GM12873 (cell line): ENCODE measurements around the gene CYP1A2.

Experiments used
- TF ChIP-seq, protein P1 (sequence below): IDR thresholded peaks from 2 replicates; pipeline ENCODE4 v1.5.1; 2012; ENCODE audit warnings: low read depth, mild to moderate bottlenecking, moderate library complexity, low read length, control low read depth; ENCODE audit not compliant: insufficient read depth; ENCODE audit errors: missing control alignments

CYP1A2 gene

DNA sequence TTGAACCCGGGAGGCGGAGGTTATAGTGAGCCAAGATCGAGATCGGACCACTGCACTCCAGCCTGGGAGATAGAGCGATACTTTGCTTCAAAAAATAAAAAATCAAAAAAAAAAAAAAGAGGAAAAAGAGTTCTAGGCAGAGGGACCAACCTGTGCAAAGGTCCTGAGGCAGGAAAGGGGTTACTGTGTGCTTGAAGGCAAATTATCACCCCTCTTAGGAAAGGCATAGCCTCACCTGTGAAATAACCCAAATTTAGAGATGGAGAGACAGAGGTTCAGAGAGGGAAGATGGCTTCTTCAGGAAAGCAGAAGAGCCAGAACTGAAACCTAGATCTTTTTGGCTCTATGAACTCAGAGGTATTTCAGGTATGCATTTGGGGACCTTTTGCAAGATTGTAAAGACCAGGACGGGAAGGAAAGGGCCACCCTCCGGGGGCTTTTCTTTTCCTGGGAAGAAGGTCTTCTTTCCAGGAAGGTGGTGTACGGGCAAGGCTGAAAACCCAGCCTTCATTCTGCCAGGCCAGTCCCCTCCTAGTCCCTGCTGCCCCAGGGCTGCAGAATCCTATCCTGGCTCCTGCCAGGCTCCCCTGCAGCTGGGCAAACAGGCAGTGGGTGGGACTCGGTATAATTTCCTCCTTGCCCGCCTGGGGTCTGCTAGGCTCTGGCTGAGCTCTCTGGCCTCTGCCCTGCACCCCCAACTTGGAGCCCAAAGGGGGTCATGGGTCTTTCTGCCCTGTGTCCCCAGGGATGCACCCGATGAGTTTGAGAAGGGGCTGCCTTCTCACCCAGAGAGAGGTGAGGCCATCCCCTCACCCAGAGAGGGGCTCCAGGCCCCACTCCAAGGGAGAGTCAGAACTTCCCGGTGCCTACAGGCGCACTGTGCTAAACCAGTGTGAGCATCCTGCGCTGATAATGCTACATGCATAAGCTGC, 18.8 kb downstream of the CYP1A2 start:
- TF ChIP-seq, protein P1, sequence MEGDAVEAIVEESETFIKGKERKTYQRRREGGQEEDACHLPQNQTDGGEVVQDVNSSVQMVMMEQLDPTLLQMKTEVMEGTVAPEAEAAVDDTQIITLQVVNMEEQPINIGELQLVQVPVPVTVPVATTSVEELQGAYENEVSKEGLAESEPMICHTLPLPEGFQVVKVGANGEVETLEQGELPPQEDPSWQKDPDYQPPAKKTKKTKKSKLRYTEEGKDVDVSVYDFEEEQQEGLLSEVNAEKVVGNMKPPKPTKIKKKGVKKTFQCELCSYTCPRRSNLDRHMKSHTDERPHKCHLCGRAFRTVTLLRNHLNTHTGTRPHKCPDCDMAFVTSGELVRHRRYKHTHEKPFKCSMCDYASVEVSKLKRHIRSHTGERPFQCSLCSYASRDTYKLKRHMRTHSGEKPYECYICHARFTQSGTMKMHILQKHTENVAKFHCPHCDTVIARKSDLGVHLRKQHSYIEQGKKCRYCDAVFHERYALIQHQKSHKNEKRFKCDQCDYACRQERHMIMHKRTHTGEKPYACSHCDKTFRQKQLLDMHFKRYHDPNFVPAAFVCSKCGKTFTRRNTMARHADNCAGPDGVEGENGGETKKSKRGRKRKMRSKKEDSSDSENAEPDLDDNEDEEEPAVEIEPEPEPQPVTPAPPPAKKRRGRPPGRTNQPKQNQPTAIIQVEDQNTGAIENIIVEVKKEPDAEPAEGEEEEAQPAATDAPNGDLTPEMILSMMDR, result no peak

DNA sequence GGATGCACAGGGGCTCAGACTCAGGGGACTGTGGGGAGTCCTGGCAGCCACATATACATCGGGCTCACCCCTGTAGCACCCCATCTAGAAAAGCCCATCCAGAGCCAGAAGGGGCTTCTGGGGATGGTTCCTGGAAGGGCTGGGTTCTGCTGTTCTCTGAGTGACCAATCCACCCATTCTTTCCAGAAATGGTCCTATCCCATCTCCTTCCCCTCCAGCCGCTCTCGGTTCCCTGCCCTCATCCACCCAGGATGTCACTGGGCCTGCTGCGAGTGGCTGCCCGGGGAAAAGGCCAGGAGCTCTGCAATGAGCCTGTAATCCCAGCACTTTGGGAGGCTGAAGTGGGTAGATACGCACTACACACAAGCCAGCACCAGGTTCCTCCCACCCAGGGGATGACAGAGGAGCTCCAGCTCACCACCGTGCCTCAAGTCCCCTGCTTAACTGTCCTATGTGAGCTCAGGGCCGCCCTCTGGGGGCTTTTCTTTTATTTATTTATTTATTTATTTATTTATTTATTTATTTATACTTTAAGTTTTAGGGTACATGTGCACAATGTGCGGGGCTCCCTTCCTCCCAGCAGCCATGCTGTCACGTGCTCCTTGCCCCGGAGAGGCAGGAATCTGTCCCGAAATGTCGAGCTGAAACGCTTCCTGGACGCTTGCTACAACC, 19.6 kb downstream of the CYP1A2 start:
- TF ChIP-seq, protein P1, result no peak

DNA sequence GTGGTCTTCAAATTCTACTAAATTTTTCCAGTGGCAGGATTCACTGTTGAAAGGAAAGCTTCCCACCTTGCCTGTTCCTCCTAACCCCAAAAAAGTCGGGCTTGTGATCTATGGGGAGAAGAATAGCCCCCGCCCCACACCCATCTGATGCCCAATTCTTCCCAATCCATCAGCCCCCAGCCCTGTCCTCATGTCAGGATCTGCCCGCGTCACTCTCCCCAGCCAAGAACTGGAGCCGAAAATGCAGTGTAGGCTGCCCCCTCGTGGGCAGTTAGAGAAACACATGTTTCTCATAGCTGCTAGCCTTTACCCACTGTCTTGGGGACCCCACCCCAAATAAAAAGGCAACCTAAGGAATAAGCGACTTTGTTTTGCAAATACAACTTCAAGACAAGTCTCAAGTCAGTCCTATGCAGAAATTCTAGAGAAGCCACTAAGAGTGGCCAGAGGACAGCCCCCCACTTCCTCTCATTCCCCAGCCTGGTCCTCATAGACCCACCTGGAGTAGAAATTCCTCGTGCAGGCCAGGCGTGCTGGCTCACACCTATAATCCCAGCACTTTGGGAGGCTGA, 20.2 kb downstream of the CYP1A2 start:
- TF ChIP-seq, protein P1, result peak; percentile 84

DNA sequence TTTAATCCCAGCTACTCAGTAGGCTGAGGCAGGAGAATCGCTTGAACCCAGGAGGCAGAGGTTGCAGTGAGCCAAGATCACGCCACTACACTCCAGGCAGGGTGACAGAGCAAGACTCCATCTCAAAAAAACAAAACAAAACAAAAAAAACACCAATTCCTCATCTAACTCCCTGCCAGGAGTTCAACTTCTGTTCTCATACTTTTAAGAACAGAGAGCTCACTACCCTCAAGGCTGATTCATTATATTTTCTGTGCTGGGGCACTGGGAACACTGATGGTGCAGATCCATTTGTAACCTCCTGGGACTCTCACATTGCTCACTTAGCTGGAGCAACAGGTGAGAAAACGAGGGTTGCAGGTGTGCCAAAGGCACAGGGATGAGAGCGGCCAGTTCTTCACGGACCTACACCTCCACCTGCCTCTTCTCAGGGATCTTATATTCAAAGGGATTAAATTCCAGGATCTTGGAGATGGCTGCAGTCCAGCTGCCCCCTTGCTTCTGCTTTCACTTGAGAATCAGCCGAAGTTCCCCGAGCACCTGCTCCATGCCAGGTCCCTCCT, 20.9 kb downstream of the CYP1A2 start:
- TF ChIP-seq, protein P1, result no peak

DNA sequence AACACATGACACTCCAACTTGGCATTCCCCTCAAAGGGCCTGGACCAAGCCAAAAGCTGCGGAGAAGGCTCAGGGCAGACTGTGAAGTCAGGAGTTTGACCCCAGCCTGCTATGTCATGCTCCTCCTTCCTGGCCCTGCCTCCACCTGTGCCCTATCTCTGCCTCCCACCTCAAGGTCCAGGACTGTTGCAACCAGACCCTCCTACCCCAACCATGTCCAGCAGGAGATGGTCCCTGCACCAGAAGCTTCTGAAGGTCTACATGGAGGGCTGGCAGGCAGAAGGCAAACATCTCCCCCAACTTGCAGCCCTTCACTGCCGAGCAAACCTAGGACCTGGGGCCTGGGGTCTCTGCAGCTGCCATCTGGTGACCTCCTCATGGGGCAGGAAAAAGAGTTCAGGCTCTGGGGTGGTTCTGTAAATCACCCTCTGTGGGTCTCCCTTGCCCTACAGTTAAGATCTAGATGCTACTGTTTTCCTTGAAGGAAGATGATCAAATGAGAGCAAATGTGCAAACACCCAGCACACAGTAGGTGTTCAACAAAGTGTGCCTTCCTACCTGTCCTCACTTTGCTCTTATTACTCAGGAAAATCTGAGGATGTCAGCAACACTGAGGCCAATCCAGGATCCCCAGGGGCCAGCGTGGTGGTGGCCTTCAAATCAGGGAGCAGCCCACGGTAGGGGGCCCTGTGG, 21.7 kb downstream of the CYP1A2 start:
- TF ChIP-seq, protein P1, result no peak

DNA sequence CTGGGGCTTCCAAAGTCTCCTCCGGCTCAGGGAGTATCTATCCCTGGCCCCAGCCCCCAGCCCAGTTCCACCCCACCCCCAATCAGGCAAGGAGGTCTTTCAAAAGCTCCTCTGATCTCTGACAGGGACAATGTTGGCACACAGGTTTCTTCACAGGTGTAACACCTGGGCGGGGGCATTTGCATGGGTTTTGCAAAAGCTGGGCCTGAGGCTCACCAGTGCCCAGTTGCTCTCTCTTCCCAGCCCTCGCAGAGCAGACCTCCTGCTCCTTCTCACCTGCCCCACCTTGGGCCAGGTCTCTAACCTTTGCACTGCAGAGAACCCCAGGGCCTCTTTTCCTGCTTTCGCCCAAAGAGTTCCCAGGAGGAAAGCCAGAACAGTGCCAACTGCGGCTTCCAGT, 24.7 kb downstream of the CYP1A2 start:
- TF ChIP-seq, protein P1, result no peak
